Activated CD4-positive, alpha-beta T cell treated with anti-CD3 and anti-CD28 coated beads, Interleukin-2, amount 50 U/mL, for 1 hour (primary cell): ENCODE data around the gene NOX1.

ENCODE experiments used
- DNase-seq: peaks from one replicate; pipeline ENCODE4 v3.0.0-alpha.2; 2020

NOX1 gene

GRCh38 chrX:100874325-100874724 is at the start of gene NOX1:
Gene NOX1 (minus strand): TSS chrX:100874359. CDS start chrX:100874139, 220 bp downstream.
- no peak for DNase-seq

GRCh38 chrX:100915562-100915961 is 41.4 kb upstream of the NOX1 start:
- no peak for DNase-seq

GRCh38 chrX:100913111-100913510 is 39.0 kb upstream of the NOX1 start:
- DNase-seq = no peak

GRCh38 chrX:100911731-100912130 is 37.6 kb upstream of the NOX1 start:
- DNase-seq = no peak

GRCh38 chrX:100905620-100906019 is 31.5 kb upstream of the NOX1 start:
- DNase-seq = no peak

- no peak for DNase-seq
Measured at GRCh38 chrX:100904433-100904832, 30.3 kb upstream of the NOX1 start.

GRCh38 chrX:100895365-100896075 is 21.4 kb upstream of the NOX1 start:
- peak; percentile 1 for DNase-seq

- DNase-seq = no peak
Measured at GRCh38 chrX:100883654-100884053, 9.5 kb upstream of the NOX1 start.

GRCh38 chrX:100880368-100880767 is 6.2 kb upstream of the NOX1 start:
- no peak for DNase-seq

GRCh38 chrX:100871594-100872560 is 2.3 kb downstream of the NOX1 start:
- DNase-seq = no peak

- DNase-seq = no peak
Measured at GRCh38 chrX:100870527-100870926, 3.6 kb downstream of the NOX1 start.

- DNase-seq = no peak
Measured at GRCh38 chrX:100868273-100868672, 5.9 kb downstream of the NOX1 start.

- DNase-seq = no peak
Measured at GRCh38 chrX:100864657-100865391, 9.3 kb downstream of the NOX1 start.

GRCh38 chrX:100863326-100863864 is 10.8 kb downstream of the NOX1 start:
- no peak for DNase-seq

GRCh38 chrX:100852810-100853209 is 21.3 kb downstream of the NOX1 start:
- no peak for DNase-seq

GRCh38 chrX:100850317-100850716 is 23.8 kb downstream of the NOX1 start:
- DNase-seq = no peak

- no peak for DNase-seq
Measured at GRCh38 chrX:100831219-100831946, 42.8 kb downstream of the NOX1 start.

- DNase-seq = no peak
Measured at GRCh38 chrX:100830547-100830946, 43.6 kb downstream of the NOX1 start.

GRCh38 chrX:100830143-100830542 is 44.0 kb downstream of the NOX1 start:
- no peak for DNase-seq

GRCh38 chrX:100829730-100830129 is 44.4 kb downstream of the NOX1 start:
- DNase-seq = no peak

- peak; percentile 70 for DNase-seq
Measured at GRCh38 chrX:100819837-100820666, 54.1 kb downstream of the NOX1 start, which contains the start of gene CSTF2. Gene CSTF2 (plus strand): TSS chrX:100820391. CDS start chrX:100820417, 26 bp downstream.
